Measurements from ENCODE around the gene PPP1R14D.

The PPP1R14D gene

GRCh38 chr15:40796041-40796440, 32.5 kb downstream of the PPP1R14D start:
- Histone ChIP-seq H3K36me3 (ENCODE audit: control insufficient read depth in 2 of 2, insufficient read depth in 1 of 2, low read length in 2 of 2) (peaks cover 0 to 2% of the 10 kb centered on the region in 2 experiments; a peak in 2 of 3 replicates), H3K9me3 (ENCODE audit: control insufficient read depth, insufficient read depth, low read depth, low read length) (no peaks in the 10 kb centered on the region), H3K4me1 (ENCODE audit: control insufficient read depth, insufficient read depth, low read length) (no peaks in the 10 kb centered on the region; the same call in 1 of the 2 replicates), H3K4me3 (ENCODE audit: low read depth, low read length) (no peak overlapping the region), H3K27ac (ENCODE audit: extremely low read depth, low read depth, low read length) (no peak overlapping the region)
- TF ChIP-seq ZFP37 (tag by site-specific recombination; IDR thresholded peaks at IDR 0.05): no peak
- TF ChIP-seq KLF17 (tag by site-specific recombination; IDR thresholded peaks at IDR 0.05): no peak
- no peak for TF ChIP-seq PRDM4 (tag by site-specific recombination; IDR thresholded peaks at IDR 0.05)
- TF ChIP-seq ZNF747 (tag by site-specific recombination; IDR thresholded peaks at IDR 0.05): no peak
- TF ChIP-seq ZNF184 (tag by site-specific recombination; IDR thresholded peaks at IDR 0.05): no peak
- TF ChIP-seq ZNF624 (tag by site-specific recombination; IDR thresholded peaks at IDR 0.05): no peak
- TF ChIP-seq ZNF585B (tag by site-specific recombination; IDR thresholded peaks at IDR 0.05): no peak
- TF ChIP-seq ZNF580 (tag by site-specific recombination; IDR thresholded peaks at IDR 0.05): no peak
- ChIA-PET CTCF (interaction anchor here (0.6 to 1.2 kb wide), 3 partner anchors 28 to 528 kb away, joined by 3 read pairs; no protein-coding TSS in a partner anchor), POLR2A (no interaction called here)

- no peak overlapping the region for H3K4me3 ChIP-seq (ENCODE audit: low read depth, low read length)
- ChIA-PET POLR2A (interaction anchor here (0.7 kb wide), 1 partner anchor 98 kb away, joined by 7 read pairs; the partner anchor contains the start of gene RAD51), CTCF (interaction anchor here (1.7 to 2.0 kb wide), 2 partner anchors 11 to 66 kb away, joined by 4 to 6 read pairs; no protein-coding TSS in a partner anchor)
- H3K4me1 ChIP-seq (ENCODE audit: control insufficient read depth, insufficient read depth, low read length): no peaks in the 10 kb centered on the region; the same call in 1 of the 2 replicates
- H3K27ac ChIP-seq (ENCODE audit: extremely low read depth, low read depth, low read length): no peak overlapping the region
- H3K9me3 ChIP-seq (ENCODE audit: control insufficient read depth, insufficient read depth, low read depth, low read length): no peaks in the 10 kb centered on the region
- peaks cover 0 to 2% of the 10 kb centered on the region in 2 experiments; a peak in 2 of 3 replicates for H3K36me3 ChIP-seq (ENCODE audit: control insufficient read depth in 2 of 2, insufficient read depth in 1 of 2, low read length in 2 of 2)
- no peak for TF ChIP-seq SCRT2 (tag by site-specific recombination; IDR thresholded peaks at IDR 0.05)
- TF ChIP-seq FEZF1 (tag by site-specific recombination; IDR thresholded peaks at IDR 0.05): peak; percentile 86
- TF ChIP-seq MYNN (tag by site-specific recombination; IDR thresholded peaks at IDR 0.05; ENCODE audit: borderline replicate concordance): no peak
- no peak for TF ChIP-seq SP3 (tag by site-specific recombination; IDR thresholded peaks at IDR 0.05)
- TF ChIP-seq ZNF629 (tag by site-specific recombination; IDR thresholded peaks at IDR 0.05): peak; percentile 55
- no peak for TF ChIP-seq ZSCAN4 (tag by site-specific recombination; IDR thresholded peaks at IDR 0.05)
- TF ChIP-seq ZNF544 (tag by site-specific recombination; IDR thresholded peaks at IDR 0.05): no peak
- no peak for TF ChIP-seq ZNF324 (tag by site-specific recombination; IDR thresholded peaks at IDR 0.05)
- TF ChIP-seq PRDM6 (tag by site-specific recombination; IDR thresholded peaks at IDR 0.05): no peak
- peak; percentile 20; the same call in 1 of the 2 replicates for TF ChIP-seq ZNF184 (tag by site-specific recombination; IDR thresholded peaks at IDR 0.05)
- TF ChIP-seq BCL11A (tag by site-specific recombination; IDR thresholded peaks at IDR 0.05; ENCODE audit: low read depth): no peak
- TF ChIP-seq ZNF366 (tag by site-specific recombination; conservative IDR thresholded peaks at IDR 0.05): peak; percentile 47; the same call in 1 of the 2 replicates
- 0 out of 2 replicates have a peak, but pooled peaks have one; percentile 19 for TF ChIP-seq SP7 (tag by site-specific recombination; IDR thresholded peaks at IDR 0.05)
Measured at GRCh38 chr15:40793216-40793989, 35.1 kb downstream of the PPP1R14D start.

Data from HEK293 (cell line).